K562 (cell line): Measurements from ENCODE around the gene PNPLA2. TPM values are rescaled to one million over a fixed set of nuclear protein-coding genes. Genes with fewer than 3 reads are reported as not detected.

Experiments used
- ATAC-seq: fragments of 200-7000 bp; cut with Tn5 transposase; 3 replicates; pipeline ENCODE4 v1.9.1; 2020; ENCODE audit warnings: moderate library complexity
- BruUV-seq: library from RNA; stranded (reverse); fragments of 400-500 nt; replicated peaks from 2 replicates; lab custom pipeline; 2021; lab: Mats Ljungman, UMichigan
- CTCF ChIA-PET: fragments of 300-600 bp; formaldehyde crosslinking; extraction: SDS; loops from one replicate; lab custom pipeline; 2021; ENCODE audit warnings: low intra/inter-chr PET ratio; lab: Yijun Ruan, JAX
- POLR2A ChIA-PET: fragments of 300-600, 350-650 bp; sonication (Branson Sonifier 250); formaldehyde crosslinking; extraction: SDS; loops from one replicate; lab custom pipeline; 2021; ENCODE audit warnings: antibody characterized with exemption, inconsistent platforms; lab: Yijun Ruan, JAX
- DNase-seq, 4 experiments: peaks; one replicate each; pipeline versions ENCODE4 v3.0.0 to v3.0.0-alpha.2; 2011 to 2018; ENCODE audit warnings: low spot score in 3 of 4, mixed read lengths in 3 of 4; ENCODE audit errors: extremely low read depth in 1 of 4
- FAIRE-seq: peaks from 2 replicates; lab custom pipeline; 2011; peaks lifted over from hg19 to GRCh38; lab: Jason Lieb, UNC
- H2AFZ ChIP-seq: 2 replicates; pipeline ENCODE4 v1.6.0; 2011; ENCODE audit warnings: low read depth, low read length, control low read depth, inconsistent platforms
- H3K27ac ChIP-seq: fragments of 200-600 bp; 3 replicates; pipeline ENCODE4 v1.8.0; 2011; ENCODE audit warnings: low read depth, mild to moderate bottlenecking, control low read depth, inconsistent platforms, low read length, moderate library complexity, mixed read lengths; ENCODE audit errors: extremely low read depth
- H3K27me3 ChIP-seq, 2 experiments: fragments of 300-600 bp in 1 of 2; 2 replicates in 1 of 2; 3 replicates in 1 of 2; pipeline versions ENCODE4 v1.6.0 to v1.8.0; 2011; ENCODE audit warnings: inconsistent platforms in 2 of 2, low read length in 2 of 2, mild to moderate bottlenecking in 1 of 2, mixed read lengths in 1 of 2, moderate library complexity in 1 of 2; ENCODE audit not compliant: control insufficient read depth in 2 of 2, insufficient read depth in 2 of 2
- H3K36me3 ChIP-seq: fragments of 300-600 bp; 3 replicates; pipeline ENCODE4 v1.8.0; 2011; ENCODE audit warnings: mild to moderate bottlenecking, low read length, inconsistent platforms; ENCODE audit not compliant: control insufficient read depth, insufficient read depth
- H3K4me1 ChIP-seq, 2 experiments: fragments of 200-600 bp in 1 of 2; replicated peaks in 1 of 2; 2 replicates in 1 of 2; 3 replicates in 1 of 2; pipeline versions ENCODE4 v1.5.1 to v1.8.0; 2011; ENCODE audit warnings: inconsistent platforms in 2 of 2, low read length in 2 of 2, mild to moderate bottlenecking in 1 of 2, mixed read lengths in 1 of 2, moderate library complexity in 1 of 2; ENCODE audit not compliant: control insufficient read depth in 2 of 2, insufficient read depth in 2 of 2
- H3K4me2 ChIP-seq: 2 replicates; pipeline ENCODE4 v1.6.1; 2011; ENCODE audit warnings: low read length, control low read depth, inconsistent platforms, mixed read lengths; ENCODE audit not compliant: insufficient read depth
- H3K4me3 ChIP-seq: fragments of 200-600 bp; sonication (generic), shearing (Covaris generic); 2 replicates; pipeline ENCODE4 v1.5.1; 2016; ENCODE audit warnings: control low read depth, inconsistent platforms
- H3K79me2 ChIP-seq: fragments of 200-600 bp; 3 replicates; pipeline ENCODE4 v1.8.0; 2011; ENCODE audit warnings: low read length, inconsistent platforms; ENCODE audit not compliant: control insufficient read depth, insufficient read depth
- H3K9ac ChIP-seq, 2 experiments: 2 replicates each; pipeline versions ENCODE4 v1.6.0 to v1.6.1; 2011; ENCODE audit warnings: low read depth in 2 of 2, low read length in 2 of 2, control low read depth in 1 of 2, inconsistent platforms in 1 of 2, mild to moderate bottlenecking in 1 of 2, mixed read lengths in 1 of 2; ENCODE audit not compliant: insufficient read depth in 1 of 2
- H3K9me1 ChIP-seq: one replicate; pipeline ENCODE4 v1.6.0; 2011; ENCODE audit warnings: inconsistent platforms, mild to moderate bottlenecking, low read length, moderate library complexity; ENCODE audit not compliant: control insufficient read depth, insufficient read depth
- H3K9me3 ChIP-seq: replicated peaks from 2 replicates; pipeline ENCODE4 v1.5.1; 2011; ENCODE audit warnings: low read depth, low read length, inconsistent platforms; ENCODE audit not compliant: control insufficient read depth, insufficient read depth
- H4K20me1 ChIP-seq: replicated peaks from 2 replicates; pipeline ENCODE4 v1.6.1; 2011; ENCODE audit warnings: low read length, inconsistent platforms, mixed read lengths; ENCODE audit not compliant: control insufficient read depth, insufficient read depth
- BHLHE40 ChIP-seq: IDR thresholded peaks from 2 replicates; pipeline ENCODE4 v1.6.1; 2011; ENCODE audit warnings: low read length, improper control_type of control experiment
- FOXA3 ChIP-seq, 2 experiments: fragments of 450-650 bp in 1 of 2; sonication (generic) in 1 of 2; formaldehyde crosslinking; IDR thresholded peaks in 1 of 2; conservative IDR thresholded peaks in 1 of 2; 2 replicates each; pipeline versions ENCODE4 v1.4.0 to v1.8.0; 2020 to 2022; ENCODE audit warnings: mild to moderate bottlenecking in 2 of 2, missing genetic modification reagents in 1 of 2
- HMGN3 ChIP-seq: IDR thresholded peaks from 2 replicates; pipeline ENCODE4 v1.6.1; 2011; ENCODE audit warnings: borderline replicate concordance, low read depth, mild to moderate bottlenecking, mixed read lengths, low read length; ENCODE audit not compliant: insufficient read length; ENCODE audit errors: extremely low read depth
- KHSRP ChIP-seq: fragments of 450-650 bp; IDR thresholded peaks from 2 replicates; pipeline ENCODE4 v1.6.1; 2017
- NFYB ChIP-seq: IDR thresholded peaks from 2 replicates; pipeline ENCODE4 v1.6.1; 2011; ENCODE audit warnings: mild to moderate bottlenecking, moderate library complexity; ENCODE audit not compliant: insufficient read length; ENCODE audit errors: extremely low read depth
- RBFOX2 ChIP-seq: fragments of 200-400 bp; formaldehyde crosslinking; IDR thresholded peaks from 2 replicates; pipeline ENCODE4 v1.6.1; 2017; ENCODE audit warnings: low read depth, mild to moderate bottlenecking, low read length, moderate library complexity
- SNRNP70 ChIP-seq: fragments of 200-400 bp; formaldehyde crosslinking; optimal IDR thresholded peaks from 2 replicates; pipeline ENCODE3; 2017; ENCODE audit warnings: low read depth, low read length
- TAF1 ChIP-seq: IDR thresholded peaks from 2 replicates; pipeline ENCODE4 v1.6.1; 2011; ENCODE audit warnings: mild to moderate bottlenecking, low read length, moderate library complexity; ENCODE audit not compliant: insufficient read depth, control insufficient read depth, severe bottlenecking; ENCODE audit errors: extremely low read depth
- YY1 ChIP-seq, 3 experiments: IDR thresholded peaks; 2 replicates each; pipeline ENCODE4 v1.6.1; 2011; ENCODE audit warnings: low read length in 2 of 3, mild to moderate bottlenecking in 2 of 3, moderate library complexity in 2 of 3, borderline replicate concordance in 1 of 3, control low read depth in 1 of 3, low read depth in 1 of 3; ENCODE audit not compliant: insufficient read depth in 3 of 3, insufficient replicate concordance in 2 of 3, control insufficient read depth in 1 of 3, insufficient read length in 1 of 3; ENCODE audit errors: extremely low read depth in 1 of 3
- ZNF121 ChIP-seq: sonication (generic); formaldehyde crosslinking; conservative IDR thresholded peaks from 2 replicates; pipeline ENCODE4 v1.8.0; 2022; ENCODE audit warnings: missing genetic modification reagents
- ZNF277 ChIP-seq: fragments of 250-450 bp; sonication (Bioruptor Pico); IDR thresholded peaks from 2 replicates; pipeline ENCODE4 v1.8.0; 2022; ENCODE audit warnings: inconsistent platforms, mild to moderate bottlenecking, moderate library complexity, borderline replicate concordance
- ZNF655 ChIP-seq: fragments of 250-450 bp; sonication (Bioruptor Pico); IDR thresholded peaks from 2 replicates; pipeline ENCODE4 v1.5.0; 2021
- ZNF740 ChIP-seq, 3 experiments: fragments of 200-800 bp in 1 of 3; sonication (Bioruptor generic) in 1 of 3; sonication (generic) in 1 of 3; formaldehyde crosslinking in 1 of 3; IDR thresholded peaks; 2 replicates each; pipeline versions ENCODE4 v1.6.1 to v1.8.0; 2016 to 2022; ENCODE audit warnings: mild to moderate bottlenecking in 2 of 3, missing compliant biosample characterization in 2 of 3, missing genetic modification characterization in 2 of 3, missing genetic modification reagents in 1 of 3
- ZNF780A ChIP-seq: fragments of 250-450 bp; sonication (Bioruptor Pico); IDR thresholded peaks from 2 replicates; pipeline ENCODE4 v1.5.0; 2021; ENCODE audit warnings: mild to moderate bottlenecking
- WGBS: fragments of 100-300 bp; shearing (Covaris generic); methylation state at CpG from one replicate; pipeline ENCODE4 v1.1.6; 2016; ENCODE audit warnings: low coverage, mixed read lengths; ENCODE audit not compliant: insufficient coverage; ENCODE audit errors: missing lambda C conversion rate; 5-methylcytosine and 5-hydroxymethylcytosine counted together
- in situ Hi-C: fragments of 300-500 bp; cut with MboI; formaldehyde crosslinking; loops from 4 replicates; pipeline ENCODE4 v1.15.0; 2018; ENCODE audit warnings: inconsistent platforms, mixed read lengths
- intact Hi-C: fragments of 100-400 bp; cut with micrococcal nuclease; formaldehyde crosslinking; loops from 2 replicates; pipeline ENCODE4 v1.14.2; 2022
- polyA plus RNA-seq, 8 experiments: library from polyadenylated mRNA; depleted of rRNA in 4 of 8; stranded (reverse) in 5 of 8; unstranded in 3 of 8; fragments of >200 nt; fragmentation: Nextera tagmentation in 2 of 8; fragmentation: Illumina TruSeq in 1 of 8; extraction: Ambion mirVana in 2 of 8; extraction: Trizol in 1 of 8; gene quantifications; 2 replicates each; pipeline versions ENCODE4 v1.2.1 to v1.2.3, GENCODE V29; 2011 to 2014; ENCODE audit warnings: inconsistent platforms in 1 of 8, missing spikeins in 1 of 8
- total RNA-seq, 7 experiments: library from RNA; depleted of rRNA in 6 of 7; stranded (reverse); fragments of >200 nt in 6 of 7; fragmentation: Illumina TruSeq in 2 of 7; extraction: Trizol in 2 of 7; gene quantifications; 2 replicates each; pipeline versions ENCODE4 v1.2.1 to v1.2.3, GENCODE V29; 2011 to 2021; ENCODE audit warnings: low replicate concordance in 1 of 7

PNPLA2 gene
- total and polyA plus RNA-seq, 9 of the 15 experiments (the other 6 are each of a cell fraction or from before 2014, with no cell fraction given) = 0.39 to 87.1 (median 8.4) TPM

- Histone ChIP-seq H3K4me1 (peaks cover 7 to 91% of the 10 kb centered on the region in 2 experiments), H4K20me1 (no peaks in the 10 kb centered on the region), H3K4me3 (peak overlapping the region; percentile 50; the same call in 1 of the 2 replicates), H3K9me1 (no peaks in the 10 kb centered on the region), H3K4me2 (peak overlapping the region; percentile 24; the same call in 1 of the 2 replicates), H3K9me3 (no peaks in the 10 kb centered on the region), H3K36me3 (peaks cover 38% of the 10 kb centered on the region; the same call in 1 of the 3 replicates), H3K79me2 (peaks cover 26% of the 10 kb centered on the region), H2AFZ (no peak overlapping the region), H3K27ac (no peak overlapping the region), H3K27me3 (no peaks in the 10 kb centered on the region), H3K9ac (peak overlapping the region in 1 of 2 experiments; percentile 95; a peak in 3 of 4 replicates)
- DNase-seq (no peak), FAIRE-seq (no peak), ATAC-seq (no peak)
- CTCF ChIA-PET = no interaction called here
- intact Hi-C loops = loop anchor here (5.0 to 10.0 kb wide), 2 partner anchors 68 to 230 kb away; partner anchors contain the start of genes LMNTD2 and RASSF7
- in situ Hi-C loops = no loop called here
- POLR2A ChIA-PET = interaction anchor here (0.5 to 0.6 kb wide), 2 partner anchors 9 to 21 kb away, joined by 3 read pairs; no protein-coding TSS in a partner anchor
- BruUV-seq = no TSS peak
- WGBS = 67% methylated on average over 22 of the region's 38 CpGs
- TF ChIP-seq ZNF780A (no peak), BHLHE40 (peak; percentile 89), NFYB (no peak), ZNF121 (no peak), FOXA3 (CRISPR knock-in tag; conservative IDR thresholded peaks at IDR 0.05 in 1 of 2, IDR thresholded peaks at IDR 0.05 in 1 of 2) (no peak), ZNF740 (CRISPR knock-in tag; IDR thresholded peaks at IDR 0.05) (peak; percentile 55; the same call in 1 of the 2 replicates), ZNF740 (tag; IDR thresholded peaks at IDR 0.05) (no peak), SNRNP70 (no peak), RBFOX2 (peak; percentile 29; the same call in 1 of the 2 replicates), KHSRP (no peak), TAF1 (no peak), YY1 (IDR thresholded peaks at IDR 0.05; ENCODE audit: borderline replicate concordance in 1 of 3, control insufficient read depth in 1 of 3, extremely low read depth in 1 of 3, insufficient read depth in 3 of 3, insufficient read length in 1 of 3, insufficient replicate concordance in 2 of 3, low read depth in 1 of 3, low read length in 2 of 3) (no peak), ZNF277 (no peak), ZNF655 (no peak), HMGN3 (no peak)
Measured at GRCh38 chr11:794766-795633, 23.7 kb upstream of the PNPLA2 start.
